Astrocyte of the spinal cord (primary cell): ENCODE data around the gene OR6M1.

Experiments used
- DNase-seq: peaks from one replicate; pipeline ENCODE4 v3.0.0; 2011; ENCODE audit warnings: low read depth, low spot score
- H3K4me3 ChIP-seq: 2 replicates; pipeline ENCODE4 v1.5.1; 2011; ENCODE audit warnings: low read depth, mild to moderate bottlenecking, low read length, moderate library complexity
- in situ Hi-C: cut with HindIII; loops from 2 replicates; pipeline ENCODE4 v1.10.0; 2017; ENCODE audit warnings: low sequenced_read_pairs
- TF ChIP-seq, protein P1 (sequence below): IDR thresholded peaks from 2 replicates; pipeline ENCODE4 v1.5.1; 2012; ENCODE audit warnings: low read depth, mild to moderate bottlenecking, low read length, inconsistent platforms

OR6M1 gene

DNA sequence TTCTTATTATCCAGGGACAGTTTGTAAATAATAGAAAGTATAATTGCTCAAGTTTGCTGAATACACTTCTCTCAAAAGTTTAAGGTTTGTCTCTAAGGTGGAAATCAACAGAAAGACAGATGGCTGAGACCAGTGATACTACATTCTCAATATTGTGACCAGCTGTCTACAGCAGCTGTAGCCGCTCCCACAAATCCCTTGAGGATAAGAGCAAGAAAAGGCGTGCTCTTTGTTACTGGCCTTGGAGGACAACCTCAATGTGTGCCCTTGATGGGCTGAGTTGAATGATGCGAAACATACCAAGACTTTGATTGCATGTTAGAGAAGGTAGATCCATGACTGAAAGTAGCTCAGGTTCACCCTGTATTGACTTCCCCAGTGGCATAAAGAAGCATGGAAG is 6.1 kb downstream of the OR6M1 start:
- no peak for DNase-seq
- in situ Hi-C loops, result no loop called here
- TF ChIP-seq, protein P1, sequence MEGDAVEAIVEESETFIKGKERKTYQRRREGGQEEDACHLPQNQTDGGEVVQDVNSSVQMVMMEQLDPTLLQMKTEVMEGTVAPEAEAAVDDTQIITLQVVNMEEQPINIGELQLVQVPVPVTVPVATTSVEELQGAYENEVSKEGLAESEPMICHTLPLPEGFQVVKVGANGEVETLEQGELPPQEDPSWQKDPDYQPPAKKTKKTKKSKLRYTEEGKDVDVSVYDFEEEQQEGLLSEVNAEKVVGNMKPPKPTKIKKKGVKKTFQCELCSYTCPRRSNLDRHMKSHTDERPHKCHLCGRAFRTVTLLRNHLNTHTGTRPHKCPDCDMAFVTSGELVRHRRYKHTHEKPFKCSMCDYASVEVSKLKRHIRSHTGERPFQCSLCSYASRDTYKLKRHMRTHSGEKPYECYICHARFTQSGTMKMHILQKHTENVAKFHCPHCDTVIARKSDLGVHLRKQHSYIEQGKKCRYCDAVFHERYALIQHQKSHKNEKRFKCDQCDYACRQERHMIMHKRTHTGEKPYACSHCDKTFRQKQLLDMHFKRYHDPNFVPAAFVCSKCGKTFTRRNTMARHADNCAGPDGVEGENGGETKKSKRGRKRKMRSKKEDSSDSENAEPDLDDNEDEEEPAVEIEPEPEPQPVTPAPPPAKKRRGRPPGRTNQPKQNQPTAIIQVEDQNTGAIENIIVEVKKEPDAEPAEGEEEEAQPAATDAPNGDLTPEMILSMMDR, result no peak
- no peak overlapping the region for H3K4me3 ChIP-seq

DNA sequence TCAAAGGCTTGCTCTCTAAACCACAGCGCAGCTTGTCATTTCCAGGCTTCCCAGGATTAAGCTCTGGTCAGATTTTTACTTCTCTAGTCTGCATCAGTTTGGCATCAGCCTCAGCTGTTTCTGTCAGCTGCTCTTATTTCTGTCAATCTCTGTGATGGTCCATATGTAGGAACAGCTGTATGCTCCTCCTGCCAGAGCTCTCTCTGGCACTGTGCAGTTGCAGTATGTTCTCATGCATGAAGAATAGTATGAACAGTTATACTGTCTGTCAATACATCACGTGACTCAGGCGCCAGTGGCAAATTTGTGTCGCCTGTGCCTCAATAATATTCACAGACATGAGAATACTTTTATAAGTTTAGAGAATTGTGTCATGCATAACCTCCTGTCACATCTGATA is 6.7 kb downstream of the OR6M1 start:
- no peak for DNase-seq
- TF ChIP-seq, protein P1, result no peak
- in situ Hi-C loops, result no loop called here

DNA sequence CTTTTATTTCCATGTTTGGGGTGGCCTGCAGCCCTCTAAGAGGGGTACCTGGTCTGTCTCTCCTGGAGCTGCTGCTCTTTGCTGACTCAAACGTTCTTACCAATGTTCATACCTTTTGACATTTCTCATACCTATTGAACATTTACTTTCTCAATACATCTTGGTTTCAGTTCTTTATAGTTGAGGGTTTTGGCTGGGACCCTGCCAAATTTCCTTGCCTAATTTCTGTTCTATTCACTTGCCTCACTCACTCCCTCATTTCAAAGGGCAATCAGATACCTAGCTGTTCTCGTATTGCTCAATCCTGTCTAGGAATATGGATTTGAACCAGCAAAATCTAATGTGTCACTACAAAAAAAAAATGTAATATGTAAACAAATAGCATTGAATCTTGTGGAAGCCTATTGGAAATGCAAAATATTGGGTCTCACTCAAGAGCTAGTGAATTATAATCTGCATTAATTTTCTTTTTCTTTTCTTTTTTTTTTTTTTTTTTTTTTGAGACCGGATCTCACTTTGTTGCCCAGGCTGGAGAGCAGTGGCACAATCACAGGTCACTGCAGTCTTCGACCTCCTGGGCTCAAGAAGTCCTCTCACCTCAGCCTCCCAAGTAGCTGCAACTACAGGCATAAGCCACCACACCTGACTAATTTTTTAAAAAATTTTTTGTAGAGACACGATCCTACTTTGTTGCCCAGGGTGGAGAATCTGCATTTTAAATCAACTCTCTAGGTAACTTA is 7.5 kb downstream of the OR6M1 start:
- no peak overlapping the region for H3K4me3 ChIP-seq
- DNase-seq, result no peak
- TF ChIP-seq, protein P1, result no peak
- in situ Hi-C loops, result no loop called here

More for the DNA sequence above, 6.7 kb downstream of the OR6M1 start:
- no peak overlapping the region for H3K4me3 ChIP-seq

DNA sequence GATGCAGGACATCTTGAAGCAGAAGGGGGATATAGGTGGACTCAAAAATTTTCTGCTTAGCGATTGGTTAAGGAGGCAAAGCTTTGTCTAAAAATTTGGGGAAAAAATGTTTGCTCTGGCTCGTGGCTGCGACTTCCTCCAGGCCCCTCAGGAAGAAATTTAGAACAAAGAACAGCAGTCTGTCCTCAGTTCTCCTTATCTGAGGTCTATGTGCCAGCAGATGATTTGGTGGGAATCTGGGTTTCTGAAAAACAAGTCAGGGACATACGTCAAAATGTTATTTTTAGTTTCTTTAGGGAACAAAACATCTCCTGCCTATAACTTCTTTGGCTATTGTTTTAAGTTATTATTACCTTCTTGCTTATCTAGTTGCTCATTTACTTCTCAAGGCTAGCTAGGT is 8.1 kb downstream of the OR6M1 start:
- H3K4me3 ChIP-seq, result no peak overlapping the region
- TF ChIP-seq, protein P1, result no peak
- no peak for DNase-seq
- in situ Hi-C loops, result no loop called here

DNA sequence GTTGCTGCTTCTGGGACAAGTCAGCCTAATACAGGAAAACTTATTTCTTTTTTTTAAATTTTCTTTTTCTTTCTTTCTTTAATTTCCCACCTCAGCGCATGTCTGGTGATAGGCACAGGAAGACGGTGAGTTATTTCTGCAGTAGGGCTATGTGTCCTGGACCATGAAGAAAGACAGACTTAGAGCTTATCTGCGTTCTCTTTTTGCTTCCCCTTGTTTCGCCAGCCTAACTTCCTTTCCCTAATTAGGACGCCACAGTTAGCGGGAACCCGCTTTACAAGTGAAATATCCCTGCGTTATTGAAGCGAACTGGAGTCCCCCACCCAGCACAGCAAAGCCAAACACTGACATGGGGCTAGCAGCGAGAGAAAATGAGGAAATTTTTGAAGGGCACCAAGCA is 8.6 kb downstream of the OR6M1 start:
- TF ChIP-seq, protein P1, result no peak
- in situ Hi-C loops, result no loop called here
- H3K4me3 ChIP-seq, result no peak overlapping the region
- no peak for DNase-seq

DNA sequence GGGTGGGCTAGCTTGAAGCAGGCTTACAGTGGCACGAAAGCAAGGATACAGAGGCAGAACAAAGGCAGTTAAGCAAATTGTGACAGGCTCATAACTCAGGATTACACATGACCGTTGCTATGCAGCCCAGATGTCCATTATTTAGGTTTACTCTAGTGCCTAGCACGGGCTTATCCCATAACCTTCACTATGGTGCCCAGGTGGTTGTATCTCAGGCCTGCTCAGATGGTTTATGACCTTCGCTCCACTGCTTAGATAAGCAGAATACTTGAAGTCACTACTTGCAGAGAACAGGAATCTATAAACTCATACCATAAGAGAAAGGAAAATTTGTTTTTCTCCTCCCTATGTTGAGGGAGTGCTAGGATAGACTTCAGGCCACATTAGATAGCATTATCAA is 9.0 kb downstream of the OR6M1 start:
- in situ Hi-C loops, result no loop called here
- no peak for DNase-seq
- no peak overlapping the region for H3K4me3 ChIP-seq
- TF ChIP-seq, protein P1, result no peak

DNA sequence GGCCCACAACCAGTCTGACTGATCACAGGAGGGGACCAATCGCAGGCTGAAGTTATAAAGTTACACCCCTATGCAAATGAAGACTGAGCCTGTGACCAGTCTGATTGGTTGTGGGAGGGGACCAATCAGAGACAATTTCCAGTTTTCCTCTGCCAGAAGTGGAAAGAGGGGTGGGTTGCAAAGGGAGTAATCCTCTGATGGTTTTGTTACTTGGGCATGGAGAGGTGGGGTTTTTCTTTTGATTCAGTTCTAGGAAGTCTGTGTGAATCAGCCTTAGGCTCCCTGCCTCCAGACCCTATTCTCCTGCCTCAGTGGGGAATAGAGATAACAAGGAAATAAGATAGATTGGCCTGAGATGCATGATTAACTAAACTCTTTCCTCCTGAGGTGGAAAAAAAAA is 9.9 kb downstream of the OR6M1 start:
- in situ Hi-C loops, result no loop called here
- no peak for DNase-seq
- TF ChIP-seq, protein P1, result no peak
- H3K4me3 ChIP-seq, result no peak overlapping the region
